Forelimb muscle (tissue), 1 donor: ENCODE measurements around the gene POLA2. TPM values are rescaled to one million over a fixed set of nuclear protein-coding genes. Genes with fewer than 3 reads are reported as not detected.
"Not testable (repeated sequence)": the region's sequence is repeated elsewhere in the genome, so short reads cannot be mapped to it uniquely, and the experiment has no call there.

ENCODE experiments used
- DNase-seq: peaks from one replicate; pipeline ENCODE4 v3.0.0-alpha.2; 2013; ENCODE audit warnings: low read depth
- polyA plus RNA-seq: library from polyadenylated mRNA; unstranded; fragments of 120-200 nt; gene quantifications from one replicate; pipeline ENCODE4 v1.2.1, GENCODE V29; 2013; ENCODE audit not compliant: insufficient read length

The POLA2 gene
- polyA plus RNA-seq, 1 donor, result 28.8 TPM

DNA sequence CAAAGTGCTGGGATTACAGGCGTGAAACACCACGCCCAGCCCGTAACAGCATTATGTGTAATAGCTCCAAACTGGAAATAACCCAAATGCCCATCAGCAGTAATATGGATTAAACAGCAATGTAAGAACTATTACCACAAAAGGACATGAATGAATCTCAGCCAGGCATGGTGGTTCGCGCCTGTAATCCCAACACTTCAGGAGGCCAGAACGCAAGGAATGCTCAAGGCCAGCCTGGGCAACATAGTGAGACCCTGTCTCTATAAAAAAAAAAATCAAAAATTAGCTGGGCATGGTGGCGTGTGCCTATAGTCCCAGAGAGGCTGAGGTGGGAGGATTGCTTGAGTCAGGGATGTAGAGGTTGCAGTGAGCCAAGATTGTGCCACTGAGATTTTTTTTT lies 68.8 kb downstream of the POLA2 start:
- DNase-seq, result no peak

DNA sequence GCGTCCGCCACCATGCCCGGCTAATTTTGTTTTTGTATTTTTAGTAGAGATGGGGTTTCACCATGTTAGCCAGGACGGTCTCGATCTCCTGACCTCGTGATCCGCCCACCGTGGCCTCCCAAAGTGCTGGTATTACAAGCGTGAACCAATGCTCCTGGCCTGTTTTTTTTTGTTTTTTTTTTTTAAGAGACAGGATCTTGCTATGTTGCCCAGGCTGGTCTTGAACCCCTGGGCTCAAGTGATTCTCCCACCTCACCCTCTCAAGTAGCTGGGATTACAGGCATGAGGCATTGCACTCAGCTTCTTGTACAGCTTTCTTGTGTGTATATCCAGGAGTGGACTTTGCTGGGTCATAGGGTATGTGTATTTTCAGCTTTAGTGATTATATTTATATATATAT lies 70.8 kb downstream of the POLA2 start:
- not testable (repeated sequence) for DNase-seq

DNA sequence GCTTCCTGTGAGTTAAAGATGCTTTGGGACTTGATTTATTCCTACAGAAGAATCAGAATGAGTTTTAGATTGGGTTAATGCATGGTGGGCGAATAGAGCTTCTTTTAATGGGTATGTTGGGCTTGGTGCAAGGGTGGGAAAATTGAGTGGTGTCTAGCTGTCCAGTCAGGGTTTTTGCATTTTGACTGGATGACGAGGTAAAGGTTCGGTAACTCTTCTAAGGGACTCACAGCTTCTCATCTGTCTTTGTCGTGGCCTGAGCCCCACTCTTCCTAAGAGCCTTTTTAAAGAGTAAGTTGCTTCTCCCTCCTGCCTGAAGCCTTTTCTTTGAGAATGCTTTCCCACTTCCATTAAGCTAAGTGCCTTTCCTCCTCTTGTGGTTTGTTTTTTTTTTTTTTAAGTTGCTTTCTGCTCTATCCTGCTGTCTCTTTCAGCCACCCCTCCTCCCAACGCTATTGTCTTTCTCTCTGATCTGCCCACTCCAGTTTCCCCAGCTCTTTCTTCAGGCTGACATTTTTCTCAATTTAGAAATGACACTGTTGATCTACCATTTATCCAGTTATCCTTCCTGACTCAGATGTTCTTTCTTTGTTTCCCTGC lies 73.0 kb downstream of the POLA2 start:
- no peak for DNase-seq

DNA sequence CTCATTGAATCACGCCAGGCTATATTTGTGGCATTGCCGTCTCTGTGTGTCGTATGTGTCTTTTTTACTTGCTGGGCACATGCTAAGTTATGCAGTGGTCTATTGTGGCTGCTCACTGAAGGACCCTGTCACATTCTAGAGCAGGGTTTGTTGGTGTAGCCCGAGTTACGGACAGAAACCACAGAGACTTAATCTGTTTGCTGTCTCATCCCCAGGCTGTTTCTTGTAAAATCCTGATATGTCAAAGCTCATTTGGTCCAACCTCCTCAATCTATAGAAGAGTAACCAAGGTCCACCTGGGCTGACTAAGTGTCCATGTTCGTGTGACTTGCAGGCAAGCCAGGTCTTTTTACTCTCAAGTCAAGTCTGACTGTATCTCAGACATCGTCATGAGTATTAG lies 76.9 kb downstream of the POLA2 start:
- DNase-seq, result no peak

DNA sequence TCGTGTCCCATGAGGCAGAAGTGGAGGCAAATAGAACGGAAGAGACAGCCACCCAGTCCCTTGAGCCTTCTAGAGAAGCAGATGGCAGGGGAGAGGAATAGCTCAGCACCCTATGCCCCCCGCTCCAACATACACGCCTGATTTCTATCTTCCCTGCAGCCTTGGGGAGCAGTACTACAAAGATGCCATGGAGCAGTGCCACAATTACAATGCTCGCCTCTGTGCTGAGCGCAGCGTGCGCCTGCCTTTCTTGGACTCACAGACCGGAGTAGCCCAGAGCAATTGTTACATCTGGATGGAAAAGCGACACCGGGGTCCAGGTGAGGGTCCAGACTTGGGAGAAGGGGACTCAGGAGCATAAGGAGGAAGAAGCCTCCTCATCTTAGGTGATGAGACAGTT lies 78.5 kb downstream of the POLA2 start:
- no peak for DNase-seq

DNA sequence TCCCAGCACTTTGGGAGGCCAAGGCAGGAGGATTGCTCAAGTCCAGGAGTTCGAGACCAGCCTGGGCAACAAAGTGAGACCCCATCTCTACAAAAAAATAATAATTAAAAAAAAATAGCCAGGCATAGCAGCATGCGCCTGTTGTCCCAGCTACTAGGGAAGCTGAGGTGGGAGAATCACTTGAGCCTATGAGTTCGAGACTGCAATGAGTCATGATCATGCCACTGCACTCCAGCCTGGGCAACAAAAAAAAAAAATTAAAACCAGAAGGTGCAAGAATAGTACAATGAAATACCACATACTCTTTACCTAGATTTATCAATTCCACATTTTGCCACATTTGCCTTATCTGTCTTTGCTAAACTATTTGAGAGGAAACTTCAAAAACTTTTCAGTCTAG lies 80.1 kb downstream of the POLA2 start:
- no peak for DNase-seq

Other genes starting within 250 kb of the POLA2 start
- 93.7 TPM for gene ARL2, start 247.8 kb upstream of the POLA2 start, polyA plus RNA-seq
- 25.1 TPM for gene SNX15, start 234.5 kb upstream of the POLA2 start, polyA plus RNA-seq
- 12.5 TPM for gene SAC3D1, start 220.8 kb upstream of the POLA2 start, polyA plus RNA-seq
- 6.4 TPM for gene NAALADL1, start 203.4 kb upstream of the POLA2 start, polyA plus RNA-seq
- gene CDCA5, start 177.9 kb upstream of the POLA2 start, polyA plus RNA-seq, result 8.1 TPM
- 21.0 TPM for gene ZFPL1, start 177.7 kb upstream of the POLA2 start, polyA plus RNA-seq
- 123 TPM for gene VPS51, start 165.7 kb upstream of the POLA2 start, polyA plus RNA-seq
- gene TM7SF2, start 150.1 kb upstream of the POLA2 start, polyA plus RNA-seq, result 16.4 TPM
- 4.3 TPM for gene ZNHIT2, start 144.3 kb upstream of the POLA2 start, polyA plus RNA-seq
- gene FAU, start 139.8 kb upstream of the POLA2 start, polyA plus RNA-seq, result 1,074 TPM
- gene MRPL49, start 139.6 kb upstream of the POLA2 start, polyA plus RNA-seq, result 24.2 TPM
- 38.2 TPM for gene SYVN1, start 127.4 kb upstream of the POLA2 start, polyA plus RNA-seq
- not detected for gene SPDYC, start 91.7 kb upstream of the POLA2 start, polyA plus RNA-seq
- 73.1 TPM for gene CAPN1, start 80.0 kb upstream of the POLA2 start, polyA plus RNA-seq
- gene CDC42EP2, start 52.9 kb downstream of the POLA2 start, polyA plus RNA-seq, result 32.5 TPM
- 42.2 TPM for gene DPF2, start 71.9 kb downstream of the POLA2 start, polyA plus RNA-seq
- gene TIGD3, start 92.8 kb downstream of the POLA2 start, polyA plus RNA-seq, result 0.34 TPM
- gene SLC25A45, start 120.7 kb downstream of the POLA2 start, polyA plus RNA-seq, result 5.7 TPM
- gene FRMD8, start 124.7 kb downstream of the POLA2 start, polyA plus RNA-seq, result 8.9 TPM
- gene NEAT1, start 160.8 kb downstream of the POLA2 start, polyA plus RNA-seq, result 94.1 TPM
- gene MALAT1, start 237.1 kb downstream of the POLA2 start, polyA plus RNA-seq, result 200 TPM